HUES6 (cell line): ENCODE measurements around the gene MRPL53.

Experiments used
- H3K27ac ChIP-seq: 2 replicates; pipeline ENCODE4 v1.7.0; 2013; ENCODE audit warnings: low read depth, mild to moderate bottlenecking, low read length, inconsistent platforms
- H3K27me3 ChIP-seq: 2 replicates; pipeline ENCODE4 v1.6.1; 2013; ENCODE audit warnings: low read length; ENCODE audit not compliant: control insufficient read depth, insufficient read depth
- H3K36me3 ChIP-seq: 2 replicates; pipeline ENCODE4 v1.6.1; 2013; ENCODE audit warnings: low read length; ENCODE audit not compliant: control insufficient read depth, insufficient read depth
- H3K4me1 ChIP-seq: 2 replicates; pipeline ENCODE4 v1.6.1; 2013; ENCODE audit warnings: low read length; ENCODE audit not compliant: control insufficient read depth, insufficient read depth
- H3K4me3 ChIP-seq: 2 replicates; pipeline ENCODE4 v1.5.1; 2013; ENCODE audit warnings: low read depth, low read length
- H3K9ac ChIP-seq: one replicate; pipeline ENCODE4 v1.6.1; 2013; ENCODE audit warnings: mild to moderate bottlenecking, low read length
- H3K9me3 ChIP-seq: 2 replicates; pipeline ENCODE4 v1.6.1; 2013; ENCODE audit warnings: low read depth, low read length; ENCODE audit not compliant: control insufficient read depth, insufficient read depth

The MRPL53 gene

DNA sequence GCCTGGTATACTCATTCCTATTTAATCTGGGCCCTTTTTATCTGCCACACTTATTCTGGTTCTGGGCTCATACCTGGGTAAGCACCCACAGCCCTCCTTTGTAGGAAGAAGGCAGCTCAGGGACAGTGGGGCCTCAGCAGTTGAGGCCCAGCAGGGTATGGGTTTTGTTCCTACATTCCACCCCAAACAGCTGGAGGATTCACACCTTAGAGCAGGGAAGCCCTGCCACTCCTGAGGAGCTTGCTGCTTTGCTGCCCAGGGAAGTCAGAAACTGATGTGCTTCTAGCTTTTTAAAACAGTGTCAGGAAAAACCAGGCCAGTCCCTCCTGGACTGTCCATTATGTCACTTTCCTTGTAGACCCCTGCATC lies 28.1 kb upstream of the MRPL53 start:
- Histone ChIP-seq H3K27me3 (peaks cover 96% of the 10 kb centered on the region), H3K9me3 (no peaks in the 10 kb centered on the region), H3K4me3 (no peak overlapping the region), H3K36me3 (peaks cover 5% of the 10 kb centered on the region; the same call in 1 of the 2 replicates), H3K27ac (no peak overlapping the region), H3K4me1 (peaks cover 48% of the 10 kb centered on the region), H3K9ac (no peak overlapping the region)

- H3K9ac ChIP-seq = no peak overlapping the region
- H3K27me3 ChIP-seq = peaks cover 98% of the 10 kb centered on the region
- no peak overlapping the region for H3K27ac ChIP-seq
- peak overlapping the region; percentile 59 for H3K4me3 ChIP-seq
- H3K9me3 ChIP-seq = no peaks in the 10 kb centered on the region
- peaks cover 48% of the 10 kb centered on the region for H3K4me1 ChIP-seq
- 0 out of 2 replicates have a peak, but pooled peaks cover under 1% of the 10 kb centered on the region for H3K36me3 ChIP-seq
Measured at GRCh38 chr2:74499940-74500577, 27.6 kb upstream of the MRPL53 start.

DNA sequence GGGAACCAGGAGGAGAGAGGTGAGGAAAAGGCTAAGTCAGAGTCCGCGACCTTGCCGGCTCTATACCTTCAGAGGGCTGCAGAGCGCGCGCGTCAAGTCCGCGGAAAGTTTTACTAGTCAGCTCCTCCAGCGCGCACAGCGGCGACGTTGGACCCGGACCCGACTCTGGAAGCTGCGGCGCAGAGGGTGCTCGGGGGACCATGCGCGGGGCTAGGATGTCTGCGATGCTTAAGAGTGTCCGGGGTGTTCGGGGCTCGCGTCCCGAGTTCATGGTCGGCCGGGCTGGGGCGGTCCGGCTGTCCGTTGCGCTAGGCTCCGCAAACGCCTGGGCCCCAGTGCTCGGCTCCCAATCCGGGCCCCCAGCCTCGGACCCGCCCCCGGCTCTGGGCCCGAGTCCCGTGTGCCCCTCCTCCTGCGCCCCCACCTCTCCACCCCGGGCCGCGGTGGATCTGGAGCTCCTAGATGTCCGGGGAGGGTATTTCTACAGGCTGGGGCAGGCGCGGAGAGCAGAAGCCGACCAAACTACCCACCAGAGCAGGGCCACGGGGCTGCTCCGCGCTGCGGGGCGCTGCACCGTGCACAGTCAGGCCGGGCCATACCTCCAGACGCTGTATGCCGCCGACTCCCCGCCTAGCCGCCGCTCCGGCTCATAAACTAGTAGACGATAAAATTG lies 26.9 kb upstream of the MRPL53 start, which contains the start of gene LBX2:
Gene LBX2 (minus strand): TSS at position 337 of the 673 bp plus-strand sequence. CDS start 66 bp downstream, at position 271.
- Histone ChIP-seq H3K4me1 (peaks cover 48% of the 10 kb centered on the region), H3K9ac (peak within 1 kb of the TSS; percentile 55), H3K27ac (no peak within 1 kb of the TSS), H3K4me3 (peak within 1 kb of the TSS; percentile 59), H3K36me3 (peaks cover 1% of the 10 kb centered on the region; the same call in 1 of the 2 replicates), H3K27me3 (peaks cover 94% of the 10 kb centered on the region), H3K9me3 (no peaks in the 10 kb centered on the region)

- no peak overlapping the region for H3K27ac ChIP-seq
- H3K4me1 ChIP-seq = peaks cover 44% of the 10 kb centered on the region
- H3K4me3 ChIP-seq = peak overlapping the region; percentile 59
- H3K9me3 ChIP-seq = no peaks in the 10 kb centered on the region
- peaks cover 8% of the 10 kb centered on the region for H3K36me3 ChIP-seq
- peak overlapping the region; percentile 55 for H3K9ac ChIP-seq
- H3K27me3 ChIP-seq = peaks cover 87% of the 10 kb centered on the region
Measured at GRCh38 chr2:74498500-74499266, 26.2 kb upstream of the MRPL53 start.

- Histone ChIP-seq H3K4me3 (peak overlapping the region; percentile 59), H3K27ac (no peak overlapping the region), H3K36me3 (peaks cover 16% of the 10 kb centered on the region), H3K27me3 (peaks cover 80% of the 10 kb centered on the region), H3K9ac (peak overlapping the region; percentile 55), H3K4me1 (peaks cover 40% of the 10 kb centered on the region), H3K9me3 (no peaks in the 10 kb centered on the region)
Measured at GRCh38 chr2:74497777-74498499, 25.5 kb upstream of the MRPL53 start.

DNA sequence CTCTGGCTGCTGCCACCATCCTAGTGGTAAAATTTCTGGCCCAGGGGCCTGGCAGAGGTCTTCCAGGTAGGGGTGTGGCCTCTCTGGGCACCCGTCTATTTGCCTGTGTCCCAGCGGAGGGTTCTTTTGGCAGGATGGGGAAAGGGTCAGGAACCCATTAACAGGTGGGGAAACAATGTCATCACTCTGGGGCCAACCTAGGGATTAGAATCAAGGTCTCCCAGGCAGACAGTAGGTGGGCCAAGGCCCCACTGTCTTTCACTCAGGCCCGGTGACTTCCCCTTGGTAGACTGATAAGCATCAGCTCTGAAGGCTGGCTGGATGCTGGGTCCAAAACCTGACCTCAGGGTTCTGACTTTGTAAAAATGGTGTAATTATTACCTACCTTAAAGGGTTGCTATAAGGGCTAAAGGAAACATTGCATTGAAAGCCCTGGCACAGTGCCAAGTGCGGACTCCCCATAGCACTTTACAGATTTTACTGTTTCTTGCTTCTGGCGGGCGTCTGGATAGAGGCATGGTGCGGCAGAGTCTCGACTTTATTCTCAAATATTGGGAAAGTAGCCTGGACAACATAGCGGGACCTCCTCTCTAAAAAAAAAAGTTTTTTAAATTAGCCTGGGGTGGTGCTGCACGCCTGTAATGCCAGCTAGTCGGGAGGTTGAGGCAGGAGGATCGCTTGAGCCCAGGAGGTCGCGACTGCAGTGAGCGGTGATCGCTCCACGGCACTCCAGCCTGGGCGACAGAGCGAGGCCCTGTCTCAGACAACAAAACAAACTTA lies 24.7 kb upstream of the MRPL53 start:
- Histone ChIP-seq H3K27me3 (peaks cover 72% of the 10 kb centered on the region), H3K9me3 (no peaks in the 10 kb centered on the region), H3K36me3 (peaks cover 23% of the 10 kb centered on the region), H3K9ac (no peak overlapping the region), H3K27ac (no peak overlapping the region), H3K4me1 (peaks cover 36% of the 10 kb centered on the region), H3K4me3 (peak overlapping the region; percentile 59)

DNA sequence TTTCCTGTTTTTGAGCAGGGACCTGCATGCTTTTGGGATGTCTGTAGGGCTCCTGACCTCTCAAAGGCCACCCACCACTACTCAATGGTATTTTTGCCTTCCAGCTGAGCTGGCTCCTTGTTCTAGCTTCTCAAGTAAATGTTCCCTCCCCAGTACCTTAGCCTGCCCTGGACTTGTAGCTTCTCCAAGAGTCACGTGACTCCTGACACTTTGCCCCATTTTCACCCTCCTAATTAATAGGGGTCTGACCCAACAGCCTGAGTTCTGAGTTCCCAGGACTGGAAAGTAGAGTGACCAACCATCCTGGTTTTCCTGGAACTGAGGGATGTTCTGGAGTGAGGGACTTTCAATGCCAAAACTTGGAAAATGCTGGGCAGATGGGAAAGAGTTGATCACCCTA lies 23.0 kb upstream of the MRPL53 start:
- Histone ChIP-seq H3K36me3 (peaks cover 41% of the 10 kb centered on the region), H3K9me3 (no peaks in the 10 kb centered on the region), H3K9ac (no peak overlapping the region), H3K4me1 (peaks cover 21% of the 10 kb centered on the region), H3K27me3 (peaks cover 55% of the 10 kb centered on the region), H3K27ac (no peak overlapping the region), H3K4me3 (no peak overlapping the region)

DNA sequence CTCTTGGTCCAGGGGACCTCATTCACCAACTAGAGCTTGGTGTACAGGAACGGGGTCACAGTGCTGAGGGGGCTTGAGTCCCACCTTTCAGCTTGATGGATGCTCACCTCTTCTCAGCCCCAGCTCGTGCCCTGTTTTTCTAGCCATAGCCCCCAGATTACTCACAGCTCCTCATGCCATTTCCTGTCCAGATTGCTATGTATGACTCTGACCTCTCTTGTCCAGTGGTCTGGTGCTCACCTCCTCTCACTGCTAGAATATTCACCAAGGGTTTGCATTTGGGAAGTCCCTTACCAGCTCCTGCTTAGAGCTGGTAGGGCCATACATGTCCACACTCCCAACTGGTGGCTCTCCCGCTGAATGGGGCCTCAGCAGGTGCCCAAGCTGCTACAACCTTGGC lies 21.1 kb upstream of the MRPL53 start:
- peaks cover 7% of the 10 kb centered on the region for H3K4me1 ChIP-seq
- H3K9ac ChIP-seq = no peak overlapping the region
- H3K27ac ChIP-seq = no peak overlapping the region
- H3K4me3 ChIP-seq = no peak overlapping the region
- peaks cover 36% of the 10 kb centered on the region for H3K27me3 ChIP-seq
- no peaks in the 10 kb centered on the region for H3K9me3 ChIP-seq
- peaks cover 46% of the 10 kb centered on the region for H3K36me3 ChIP-seq

- Histone ChIP-seq H3K4me3 (no peak overlapping the region), H3K9me3 (no peaks in the 10 kb centered on the region), H3K27me3 (peaks cover 19% of the 10 kb centered on the region), H3K27ac (no peak overlapping the region), H3K9ac (no peak overlapping the region), H3K4me1 (no peaks in the 10 kb centered on the region), H3K36me3 (peaks cover 48% of the 10 kb centered on the region)
Measured at GRCh38 chr2:74491648-74492544, 19.4 kb upstream of the MRPL53 start.
